NCI-H524 treated with DMSO at 0.1 percent for 48 hours (cell line): ENCODE data around the gene TRIM32.
A peak's percentile ranks its signal among the peaks of the same experiment; 100 is the strongest.

Experiments used
- DNase-seq: peaks from one replicate; lab custom pipeline; 2025; lab: John Stamatoyannopoulos, UW

TRIM32 gene

GRCh38 chr9:116687074-116687753 lies at the start of gene TRIM32:
TSS of gene TRIM32 (plus strand) at chr9:116687305. CDS start at chr9:116697743, 10,438 bp downstream.
- peak; percentile 61 for DNase-seq

GRCh38 chr9:116639251-116639741 lies 47.8 kb upstream of the TRIM32 start:
- no peak for DNase-seq

- DNase-seq: no peak
Observed at GRCh38 chr9:116641292-116642059, 45.6 kb upstream of the TRIM32 start.

- no peak for DNase-seq
Observed at GRCh38 chr9:116643691-116644090, 43.4 kb upstream of the TRIM32 start.

GRCh38 chr9:116644091-116644688 lies 42.9 kb upstream of the TRIM32 start:
- no peak for DNase-seq

- DNase-seq: no peak
Observed at GRCh38 chr9:116646661-116647514, 40.2 kb upstream of the TRIM32 start.

- DNase-seq: no peak
Observed at GRCh38 chr9:116647515-116647809, 39.6 kb upstream of the TRIM32 start.

GRCh38 chr9:116653348-116654058 lies 33.6 kb upstream of the TRIM32 start:
- no peak for DNase-seq

- DNase-seq: no peak
Observed at GRCh38 chr9:116654059-116654355, 33.1 kb upstream of the TRIM32 start.

GRCh38 chr9:116656501-116656971 lies 30.6 kb upstream of the TRIM32 start:
- DNase-seq: no peak

GRCh38 chr9:116656977-116657376 lies 30.1 kb upstream of the TRIM32 start:
- no peak for DNase-seq

- no peak for DNase-seq
Observed at GRCh38 chr9:116658265-116658664, 28.8 kb upstream of the TRIM32 start.

- DNase-seq: peak; percentile 14
Observed at GRCh38 chr9:116661037-116661954, 25.8 kb upstream of the TRIM32 start.

GRCh38 chr9:116662646-116663310 lies 24.3 kb upstream of the TRIM32 start:
- DNase-seq: no peak

GRCh38 chr9:116663581-116663980 lies 23.5 kb upstream of the TRIM32 start:
- no peak for DNase-seq

GRCh38 chr9:116668970-116669695 lies 18.0 kb upstream of the TRIM32 start:
- DNase-seq: no peak

- DNase-seq: no peak
Observed at GRCh38 chr9:116671605-116672004, 15.5 kb upstream of the TRIM32 start.

GRCh38 chr9:116673375-116673774 lies 13.7 kb upstream of the TRIM32 start:
- DNase-seq: peak; percentile 5
